GF-D8 (cell line): ENCODE results near the gene INF2.
"Not testable (repeated sequence)": the region's sequence is repeated elsewhere in the genome, so short reads cannot be mapped to it uniquely, and the experiment has no call there.

Experiments
- DNase-seq: peaks from one replicate; lab custom pipeline; 2025; lab: John Stamatoyannopoulos, UW

INF2 gene

GRCh38 chr14:104689109-104689880, at the start of gene INF2:
Gene INF2, plus strand, starts transcription at chr14:104689618. Its CDS starts 11,748 bp downstream, at chr14:104701366.
- DNase-seq: no peak

GRCh38 chr14:104639885-104640548, 49.4 kb upstream of the INF2 start:
- no peak for DNase-seq

GRCh38 chr14:104640681-104641080, 48.7 kb upstream of the INF2 start:
- DNase-seq: no peak

GRCh38 chr14:104641753-104642539, 47.5 kb upstream of the INF2 start:
- no peak for DNase-seq

GRCh38 chr14:104642540-104642868, 46.9 kb upstream of the INF2 start:
- no peak for DNase-seq

GRCh38 chr14:104643306-104643705, 46.1 kb upstream of the INF2 start:
- no peak for DNase-seq

GRCh38 chr14:104644091-104644635, 45.3 kb upstream of the INF2 start:
- DNase-seq: no peak

GRCh38 chr14:104644656-104645378, 44.6 kb upstream of the INF2 start:
- no peak for DNase-seq

GRCh38 chr14:104647467-104648043, 41.9 kb upstream of the INF2 start:
- no peak for DNase-seq

- DNase-seq: no peak
These were observed 39.1 kb upstream of the INF2 start for GRCh38 chr14:104650057-104650980.

GRCh38 chr14:104650981-104651875, 38.2 kb upstream of the INF2 start:
- no peak for DNase-seq

GRCh38 chr14:104651876-104652260, 37.5 kb upstream of the INF2 start:
- no peak for DNase-seq

GRCh38 chr14:104652386-104652785, 37.0 kb upstream of the INF2 start:
- DNase-seq: no peak

GRCh38 chr14:104653130-104653920, 36.1 kb upstream of the INF2 start:
- not testable (repeated sequence) for DNase-seq

- DNase-seq: no peak
These were observed 35.3 kb upstream of the INF2 start for GRCh38 chr14:104654119-104654518.

GRCh38 chr14:104655128-104655848, 34.1 kb upstream of the INF2 start:
- no peak for DNase-seq

- DNase-seq: no peak
These were observed 33.3 kb upstream of the INF2 start for GRCh38 chr14:104656014-104656714.
